Sigmoid colon (tissue), 7 donors: ENCODE measurements around the gene SLC45A1. TPM values are rescaled to one million over a fixed set of nuclear protein-coding genes. Genes with fewer than 3 reads are reported as not detected.

Experiments used
- DNase-seq: peaks from one replicate; pipeline ENCODE4 v3.0.0-alpha.2; 2019
- H3K27ac ChIP-seq, 4 donors: fragments of 200-600 bp; sonication (generic); one replicate each; pipeline ENCODE4 v1.5.1; 2016 to 2019; ENCODE audit warnings: mild to moderate bottlenecking in 1 of 4
- H3K27me3 ChIP-seq, 3 donors: fragments of 200-600 bp; sonication (generic); one replicate each; pipeline ENCODE4 v1.5.1; 2019; ENCODE audit warnings: mild to moderate bottlenecking in 1 of 3
- H3K36me3 ChIP-seq, 4 donors: fragments of 200-600 bp; sonication (generic); one replicate each; pipeline ENCODE4 v1.5.1; 2016 to 2019
- H3K4me1 ChIP-seq, 4 donors: fragments of 200-600 bp; sonication (generic); one replicate each; pipeline ENCODE4 v1.5.1; 2017 to 2019
- H3K4me3 ChIP-seq, 4 donors: fragments of 200-600 bp; sonication (generic); one replicate each; pipeline ENCODE4 v1.5.1; 2017 to 2019; ENCODE audit warnings: mild to moderate bottlenecking in 2 of 4, moderate library complexity in 1 of 4
- H3K9me3 ChIP-seq, 4 donors: fragments of 200-600 bp in 3 of 4; sonication (generic) in 3 of 4; one replicate each; pipeline versions ENCODE4 v1.5.1 to v1.6.1; 2013 to 2019
- EP300 ChIP-seq, 4 donors: sonication (generic); formaldehyde crosslinking; IDR thresholded peaks; one replicate each; pipeline ENCODE4 v1.6.1; 2017; ENCODE audit warnings: antibody characterized with exemption in 4 of 4
- POLR2A ChIP-seq, 2 donors: fragments of 450-650 bp; IDR thresholded peaks; one replicate each; pipeline ENCODE4 v1.6.1; 2016; ENCODE audit warnings: antibody characterized with exemption in 2 of 2, mild to moderate bottlenecking in 2 of 2, moderate library complexity in 2 of 2
- POLR2AphosphoS5 ChIP-seq, 4 donors: sonication (generic); formaldehyde crosslinking; IDR thresholded peaks; one replicate each; pipeline ENCODE4 v1.6.1; 2017; ENCODE audit warnings: antibody characterized with exemption in 4 of 4
- WGBS, 2 donors: extraction: QIAGEN DNeasy Blood & Tissue Kit; methylation state at CpG; one replicate each; pipeline ENCODE4 v1.1.7; 2013; 5-methylcytosine and 5-hydroxymethylcytosine counted together
- intact Hi-C: fragments of 100-400 bp; cut with DNase I; formaldehyde crosslinking; loops from one replicate; pipeline ENCODE4 v1.15.1; 2023
- polyA plus RNA-seq, 3 donors: library from polyadenylated mRNA; stranded (reverse); fragments of 200-250 nt; gene quantifications; one replicate each; pipeline ENCODE4 v1.2.3, GENCODE V29; 2013
- total RNA-seq, 4 donors: library from RNA; depleted of rRNA; stranded (reverse); fragments of >200 nt; gene quantifications; one replicate each; pipeline ENCODE4 v1.1.0, GENCODE V29; 2016
- TF ChIP-seq, protein P1 (sequence below), 4 experiments: fragments of 450-650 bp in 3 of 4; fragments of 200-600 bp in 1 of 4; IDR thresholded peaks; one replicate each; pipeline ENCODE4 v1.5.1; 2016 to 2019; ENCODE audit warnings: antibody characterized with exemption in 4 of 4, mild to moderate bottlenecking in 3 of 4, moderate library complexity in 2 of 4
- donor health status: healthy with polysubstance abuse.
- donor health status: Bipolar disorder and iron deficiency.
- donor health status: healthy.

The SLC45A1 gene
- total and polyA plus RNA-seq, 7 donors = 1.4 to 6.5 (median 3.9) TPM; not detected in 2

DNA sequence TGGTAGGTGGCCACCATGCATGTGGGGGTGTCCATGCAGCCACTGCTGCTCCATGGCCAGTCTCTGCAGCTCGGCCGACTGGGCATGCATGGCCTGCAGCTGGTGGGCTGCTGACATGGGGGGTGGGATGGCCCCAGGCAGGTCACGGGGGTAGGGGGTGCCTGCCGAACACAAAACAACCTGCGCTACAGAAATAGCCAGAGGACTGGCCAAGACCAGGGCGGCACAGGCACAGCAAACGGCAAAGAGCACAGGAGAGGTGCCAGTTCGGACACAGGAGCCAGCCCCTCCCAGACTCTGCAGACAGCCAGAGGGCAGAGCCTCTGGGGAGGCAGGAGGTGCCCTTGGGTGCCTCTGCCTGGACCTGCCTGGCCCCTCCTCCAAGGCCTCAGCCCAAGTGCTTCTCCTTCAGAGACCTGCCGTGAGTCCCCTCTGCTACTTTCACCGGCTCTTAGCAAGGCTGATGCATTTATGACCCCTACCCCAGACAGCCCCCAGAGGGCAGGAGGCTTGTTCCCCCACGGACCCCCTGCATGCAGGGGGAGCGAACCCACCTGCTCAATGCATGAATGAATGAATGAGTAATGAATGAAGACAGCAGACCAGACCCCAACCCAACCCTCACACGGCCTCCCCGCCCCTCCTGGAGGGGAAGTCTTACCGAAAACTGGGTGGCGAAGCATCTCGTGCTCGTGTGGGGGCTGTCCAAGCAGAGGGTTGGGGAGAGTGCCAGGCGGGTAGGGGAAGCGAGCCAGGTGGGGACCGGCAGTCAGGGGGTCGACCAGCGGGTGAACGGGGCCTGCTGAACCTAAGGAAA is 37.7 kb downstream of the SLC45A1 start:
- Histone ChIP-seq H3K27me3 (no peaks in the 10 kb centered on the region), H3K4me3 (no peak overlapping the region), H3K36me3 (peaks cover 60 to 81% (median 62%) of the 10 kb centered on the region in 4 donors), H3K9me3 (no peaks in the 10 kb centered on the region), H3K4me1 (peaks cover 0 to 66% (median 52%) of the 10 kb centered on the region in 4 donors), H3K27ac (peak overlapping the region; percentile 55 to 76 (median 72))
- peak; percentile 63 for DNase-seq
- TF ChIP-seq POLR2AphosphoS5 (IDR thresholded peaks at IDR 0.05) (no peak), POLR2A (IDR thresholded peaks at IDR 0.05) (no peak)
- TF ChIP-seq, protein P1, sequence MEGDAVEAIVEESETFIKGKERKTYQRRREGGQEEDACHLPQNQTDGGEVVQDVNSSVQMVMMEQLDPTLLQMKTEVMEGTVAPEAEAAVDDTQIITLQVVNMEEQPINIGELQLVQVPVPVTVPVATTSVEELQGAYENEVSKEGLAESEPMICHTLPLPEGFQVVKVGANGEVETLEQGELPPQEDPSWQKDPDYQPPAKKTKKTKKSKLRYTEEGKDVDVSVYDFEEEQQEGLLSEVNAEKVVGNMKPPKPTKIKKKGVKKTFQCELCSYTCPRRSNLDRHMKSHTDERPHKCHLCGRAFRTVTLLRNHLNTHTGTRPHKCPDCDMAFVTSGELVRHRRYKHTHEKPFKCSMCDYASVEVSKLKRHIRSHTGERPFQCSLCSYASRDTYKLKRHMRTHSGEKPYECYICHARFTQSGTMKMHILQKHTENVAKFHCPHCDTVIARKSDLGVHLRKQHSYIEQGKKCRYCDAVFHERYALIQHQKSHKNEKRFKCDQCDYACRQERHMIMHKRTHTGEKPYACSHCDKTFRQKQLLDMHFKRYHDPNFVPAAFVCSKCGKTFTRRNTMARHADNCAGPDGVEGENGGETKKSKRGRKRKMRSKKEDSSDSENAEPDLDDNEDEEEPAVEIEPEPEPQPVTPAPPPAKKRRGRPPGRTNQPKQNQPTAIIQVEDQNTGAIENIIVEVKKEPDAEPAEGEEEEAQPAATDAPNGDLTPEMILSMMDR (IDR thresholded peaks at IDR 0.05) = no peak
- intact Hi-C loops = no loop called here
- 90 to 94% methylated on average over 24 of the region's 24 CpGs for WGBS, 2 donors

DNA sequence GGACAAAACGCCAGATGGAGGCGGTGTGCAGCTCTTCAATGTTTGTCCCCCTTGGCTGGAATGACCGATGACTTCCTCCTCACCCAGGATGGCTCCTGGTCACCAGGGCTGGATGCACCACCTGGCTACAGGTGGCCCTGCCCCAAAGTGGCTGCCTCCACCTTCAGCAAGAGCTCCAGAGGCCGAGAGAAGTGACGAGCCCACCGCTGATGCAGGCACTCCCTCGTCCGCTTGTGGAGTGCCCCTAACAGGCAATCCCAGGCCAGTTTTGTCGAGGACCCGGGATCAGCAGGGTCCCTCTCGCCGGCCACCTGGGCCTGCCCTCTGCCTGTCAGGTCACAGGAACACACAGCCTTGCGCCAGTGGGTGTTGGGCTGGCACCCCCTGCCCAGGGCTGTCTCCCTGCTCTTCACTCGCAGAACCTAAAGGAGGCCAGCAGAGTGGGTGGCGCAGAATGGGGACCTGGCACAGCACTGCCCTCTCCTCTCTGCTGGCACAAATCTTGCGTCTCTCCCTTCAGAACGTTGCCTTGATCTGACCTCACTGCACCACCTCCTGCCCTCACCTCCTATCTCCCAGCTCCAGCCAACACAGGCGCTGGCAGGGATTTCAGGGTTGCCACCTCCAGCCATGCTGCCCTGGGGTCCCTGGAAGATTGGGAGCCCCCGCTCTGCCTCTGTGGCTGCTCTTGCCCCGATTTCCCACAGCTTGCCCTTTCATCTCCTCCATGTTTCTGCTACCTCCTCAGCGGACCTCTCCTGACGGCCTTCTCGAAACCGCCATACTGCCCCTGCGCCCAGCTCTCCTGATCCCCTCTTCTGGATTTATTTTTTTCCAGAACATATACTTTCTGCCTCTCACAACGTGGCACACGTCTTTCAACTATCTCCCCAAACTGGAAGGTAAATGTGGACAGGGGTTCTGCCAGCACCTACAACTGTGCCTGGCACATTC is 38.6 kb downstream of the SLC45A1 start:
- peak; percentile 62 for DNase-seq
- WGBS, 2 donors = 93 to 94% methylated on average over 27 of the region's 27 CpGs
- H3K4me3 ChIP-seq = no peak overlapping the region
- H3K4me1 ChIP-seq = peaks cover 0 to 59% (median 48%) of the 10 kb centered on the region in 4 donors
- H3K27me3 ChIP-seq = no peaks in the 10 kb centered on the region
- no peaks in the 10 kb centered on the region for H3K9me3 ChIP-seq
- no peak for TF ChIP-seq POLR2A (IDR thresholded peaks at IDR 0.05)
- TF ChIP-seq EP300 (IDR thresholded peaks at IDR 0.05) = no peak
- TF ChIP-seq, protein P1 (IDR thresholded peaks at IDR 0.05) = no peak
- no peak for TF ChIP-seq POLR2AphosphoS5 (IDR thresholded peaks at IDR 0.05)
- intact Hi-C loops = no loop called here
- peaks cover 68 to 90% (median 71%) of the 10 kb centered on the region in 4 donors for H3K36me3 ChIP-seq
- H3K27ac ChIP-seq = peak overlapping the region; percentile 55 to 76 (median 72)

DNA sequence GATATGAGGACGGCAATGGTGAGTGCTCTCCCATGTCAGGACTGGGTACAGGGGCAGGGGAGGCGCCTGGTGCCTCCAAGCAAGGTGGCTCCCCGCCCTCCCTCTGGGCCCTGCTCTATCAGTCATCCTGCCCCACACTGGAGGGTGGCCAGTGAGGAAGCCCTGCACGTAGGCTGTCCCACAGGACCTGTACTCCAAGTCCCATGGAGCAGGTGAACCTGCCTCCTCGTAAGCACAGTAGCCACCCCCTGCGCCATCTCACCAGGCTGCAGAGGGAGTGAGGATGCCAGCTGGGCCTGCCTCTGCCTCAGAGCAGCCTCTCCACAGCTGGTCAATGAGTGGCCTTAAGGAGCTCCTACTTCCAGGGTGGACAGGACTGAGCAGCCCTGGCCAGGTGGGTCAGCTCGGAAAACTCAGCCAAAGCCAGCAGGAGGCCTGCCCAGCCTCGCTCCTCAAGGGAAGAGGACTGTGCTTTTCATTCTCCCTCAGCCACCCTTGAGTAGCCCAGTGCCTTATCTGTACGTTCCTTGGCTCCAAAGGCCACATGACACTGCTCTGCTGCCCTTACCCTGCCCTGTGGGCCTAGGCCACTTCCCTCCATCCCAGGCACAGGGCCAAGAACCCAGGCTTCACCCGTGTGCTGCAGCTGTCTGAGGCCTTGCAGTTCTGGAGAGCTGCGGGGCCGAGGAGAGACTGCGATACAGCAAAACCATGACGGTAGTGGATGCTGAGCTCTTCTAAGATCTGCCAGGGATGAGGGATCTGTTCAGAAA is 39.6 kb downstream of the SLC45A1 start:
- Histone ChIP-seq H3K4me1 (peaks cover 0 to 54% (median 40%) of the 10 kb centered on the region in 4 donors), H3K27me3 (no peaks in the 10 kb centered on the region), H3K36me3 (peaks cover 74 to 100% (median 81%) of the 10 kb centered on the region in 4 donors), H3K4me3 (no peak overlapping the region), H3K27ac (peak overlapping the region; percentile 55 to 76 (median 72)), H3K9me3 (no peaks in the 10 kb centered on the region)
- intact Hi-C loops = no loop called here
- 82 to 89% methylated on average over 14 of the region's 14 CpGs for WGBS, 2 donors
- TF ChIP-seq POLR2A (IDR thresholded peaks at IDR 0.05) = no peak
- TF ChIP-seq EP300 (IDR thresholded peaks at IDR 0.05) = no peak
- TF ChIP-seq POLR2AphosphoS5 (IDR thresholded peaks at IDR 0.05) = no peak
- TF ChIP-seq, protein P1 (IDR thresholded peaks at IDR 0.05) = no peak
- no peak for DNase-seq

DNA sequence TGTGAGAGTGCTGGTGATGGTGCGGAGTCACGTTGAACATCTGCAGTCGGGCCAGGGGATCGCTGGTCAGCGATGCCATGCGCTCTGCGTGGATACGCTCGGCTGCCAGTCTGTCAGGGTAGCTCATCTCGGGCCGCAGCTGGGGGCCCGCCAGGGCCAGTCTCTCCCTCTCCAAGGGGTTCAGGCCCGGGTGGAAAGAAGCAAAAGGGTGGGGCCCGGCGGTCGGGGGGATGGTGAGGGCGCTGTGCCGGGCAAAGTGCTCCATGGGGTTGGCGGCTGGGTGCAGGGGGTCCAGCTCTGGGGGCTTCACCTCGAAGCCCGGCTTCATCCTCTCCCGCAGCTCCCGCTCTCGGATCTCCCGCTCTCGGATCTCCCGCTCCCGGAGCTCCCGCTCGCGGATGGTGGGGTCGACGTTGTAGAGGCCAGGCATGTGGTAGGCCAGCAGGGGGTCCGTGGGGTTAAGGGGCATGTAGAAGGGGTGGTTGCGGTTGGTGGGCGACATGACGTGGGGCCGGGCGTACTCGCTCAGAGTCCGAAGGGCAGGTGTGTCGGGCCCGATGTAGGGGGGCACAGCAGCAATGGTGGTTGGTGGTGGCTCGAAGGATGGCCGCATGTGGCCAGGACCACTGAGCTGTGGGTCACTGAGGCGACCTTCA is 40.5 kb downstream of the SLC45A1 start:
- no peak overlapping the region for H3K4me3 ChIP-seq
- H3K27me3 ChIP-seq = no peaks in the 10 kb centered on the region
- H3K9me3 ChIP-seq = no peaks in the 10 kb centered on the region
- TF ChIP-seq, protein P1 (IDR thresholded peaks at IDR 0.05) = no peak
- TF ChIP-seq POLR2AphosphoS5 (IDR thresholded peaks at IDR 0.05) = no peak
- 92 to 96% methylated on average over 46 of the region's 46 CpGs for WGBS, 2 donors
- peaks cover 0 to 54% (median 41%) of the 10 kb centered on the region in 4 donors for H3K4me1 ChIP-seq
- no peak for DNase-seq
- peak overlapping the region; percentile 55 to 76 (median 72) for H3K27ac ChIP-seq
- intact Hi-C loops = no loop called here
- H3K36me3 ChIP-seq = peaks cover 73 to 100% (median 87%) of the 10 kb centered on the region in 4 donors
